Measurements from ENCODE around the gene CCDC186.
"Not testable (repeated sequence)": the region's sequence is repeated elsewhere in the genome, so short reads cannot be mapped to it uniquely, and the experiment has no call there.

CCDC186 gene

DNA sequence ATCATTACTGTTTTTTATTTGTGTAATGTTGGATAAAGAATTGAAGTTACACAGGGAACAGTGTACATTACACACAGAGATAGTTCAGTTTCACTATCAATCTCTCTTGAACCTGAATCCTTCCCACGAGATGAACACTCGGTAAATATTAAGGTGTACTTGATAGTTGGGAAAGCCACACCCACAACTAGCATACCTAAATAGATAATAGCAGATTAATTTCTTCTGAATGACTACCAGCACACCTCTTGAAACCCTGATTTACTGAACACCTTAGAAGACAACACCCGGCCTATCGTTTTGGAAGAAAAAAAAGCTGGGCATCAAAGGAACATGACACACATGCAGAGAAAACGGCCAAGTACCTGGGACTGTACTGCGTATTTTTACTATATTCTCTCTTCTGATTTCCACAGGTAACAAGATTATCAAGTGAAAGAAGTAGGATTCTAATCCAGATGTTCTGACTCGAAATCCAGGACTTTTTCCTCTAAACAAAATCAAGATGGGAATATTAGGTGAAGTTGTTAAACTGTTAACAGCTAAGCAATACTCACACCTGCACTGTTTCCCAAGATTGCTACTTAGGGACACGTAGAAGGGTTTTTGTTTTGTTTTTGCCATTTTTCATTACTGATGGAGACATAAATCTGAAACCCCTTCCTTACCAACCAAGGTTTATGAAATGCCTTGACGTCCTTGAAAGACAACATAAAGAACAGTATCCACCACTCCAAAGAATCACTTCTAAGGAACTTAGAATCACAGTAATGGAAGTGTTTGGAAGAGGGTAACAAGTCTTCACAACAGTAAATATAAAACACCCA is 1.0 kb downstream of the CCDC186 start:
- ATAC-seq = no peak

DNA sequence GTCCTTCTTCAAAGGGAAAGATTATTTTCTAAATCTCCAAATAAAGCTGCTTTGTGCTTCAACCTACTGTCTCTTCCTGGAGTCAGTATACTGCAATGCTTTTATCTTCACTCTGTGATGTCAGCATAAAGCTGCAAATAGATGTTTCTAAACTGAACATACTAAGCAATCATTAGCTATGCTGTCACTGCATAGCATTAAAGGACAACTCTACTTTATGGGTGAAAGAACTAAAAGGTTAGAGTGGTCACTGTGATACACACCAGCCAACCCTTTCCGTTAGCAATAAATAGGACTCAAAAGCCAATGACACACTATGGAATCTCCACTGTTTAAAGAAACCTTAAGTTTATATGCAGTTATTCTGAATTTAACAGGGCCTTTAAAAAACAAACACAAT is 1.8 kb downstream of the CCDC186 start:
- ATAC-seq = no peak

DNA sequence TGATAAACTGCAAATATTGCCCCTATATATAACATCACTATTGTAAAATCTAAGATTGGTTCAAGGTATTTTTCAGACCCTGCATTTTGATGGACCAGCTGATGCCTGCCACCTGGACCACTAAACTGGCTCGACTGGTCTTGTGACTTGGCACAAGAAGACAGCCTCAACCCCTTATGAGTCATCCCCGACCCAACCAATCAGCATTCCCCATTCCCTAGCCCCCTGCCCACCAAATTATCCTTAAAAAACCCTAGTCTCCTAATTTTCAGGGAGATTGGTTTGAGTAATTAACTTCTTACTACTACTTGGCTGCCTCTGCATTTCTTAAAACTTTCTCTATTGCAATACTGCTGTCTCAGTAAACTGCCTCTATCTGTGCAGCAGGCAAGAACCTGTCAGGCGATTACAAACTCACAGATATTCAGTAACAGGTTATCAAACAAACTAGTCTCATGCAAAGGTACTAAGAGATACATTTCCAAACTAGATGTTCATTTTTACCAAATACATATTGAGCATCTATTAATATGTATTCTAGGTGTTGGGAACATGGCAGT is 5.5 kb downstream of the CCDC186 start:
- ATAC-seq = no peak

DNA sequence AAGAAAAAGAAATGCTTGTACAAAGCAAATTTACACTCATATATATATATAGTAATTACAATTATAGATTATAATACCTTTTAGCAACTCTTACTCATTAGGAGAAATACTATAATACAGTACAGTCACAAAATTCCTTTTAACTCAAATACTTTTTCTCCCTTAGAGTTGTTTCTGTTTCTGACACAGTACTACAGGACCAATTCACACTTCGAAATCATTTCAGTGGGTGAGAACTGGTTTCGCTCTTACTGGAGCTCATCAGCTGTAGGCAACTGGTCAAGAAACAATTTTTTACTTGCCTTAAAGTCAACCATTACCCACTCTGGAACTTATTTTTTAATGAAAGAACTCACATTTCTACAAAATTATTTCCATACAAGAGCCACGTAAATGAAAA is 6.0 kb downstream of the CCDC186 start:
- peak; percentile 53 to 66 for ATAC-seq

DNA sequence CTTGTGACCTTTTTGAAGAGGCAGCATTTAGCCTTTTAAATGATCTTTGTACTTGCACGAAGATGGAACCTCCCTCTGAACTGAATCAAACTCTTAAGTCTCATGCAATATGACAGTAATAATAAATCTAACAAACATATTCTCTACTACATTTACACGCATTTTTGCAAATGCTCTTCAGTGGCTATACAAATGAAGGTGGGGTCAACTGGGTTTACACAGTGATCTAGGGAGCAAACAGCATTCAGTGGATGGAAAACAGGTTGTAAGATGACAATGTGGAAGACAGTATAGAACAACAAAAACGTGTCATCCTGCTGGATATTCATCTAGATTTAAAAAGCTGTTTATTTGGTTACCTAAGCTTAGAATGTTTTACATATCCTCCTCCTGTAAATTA is 7.5 kb downstream of the CCDC186 start:
- ATAC-seq = no peak

DNA sequence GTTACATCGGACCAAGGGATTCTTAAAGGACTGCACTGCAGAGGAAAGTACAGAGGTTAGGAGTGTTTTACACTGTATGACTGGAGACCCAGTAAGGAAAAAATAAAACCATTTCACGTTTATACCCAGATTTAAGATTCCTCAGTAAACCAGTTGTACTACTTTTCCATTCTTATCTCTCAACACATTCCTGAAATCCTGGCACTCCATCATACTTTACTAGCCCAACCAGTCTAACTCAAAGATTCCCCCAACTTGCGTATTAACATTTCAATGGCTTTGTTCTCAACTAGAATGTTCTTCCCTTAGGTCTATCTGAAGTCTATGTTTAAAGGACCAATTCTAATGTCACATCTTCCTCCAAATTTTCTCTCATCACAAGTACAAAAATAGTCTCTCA is 8.0 kb downstream of the CCDC186 start:
- ATAC-seq = no peak

DNA sequence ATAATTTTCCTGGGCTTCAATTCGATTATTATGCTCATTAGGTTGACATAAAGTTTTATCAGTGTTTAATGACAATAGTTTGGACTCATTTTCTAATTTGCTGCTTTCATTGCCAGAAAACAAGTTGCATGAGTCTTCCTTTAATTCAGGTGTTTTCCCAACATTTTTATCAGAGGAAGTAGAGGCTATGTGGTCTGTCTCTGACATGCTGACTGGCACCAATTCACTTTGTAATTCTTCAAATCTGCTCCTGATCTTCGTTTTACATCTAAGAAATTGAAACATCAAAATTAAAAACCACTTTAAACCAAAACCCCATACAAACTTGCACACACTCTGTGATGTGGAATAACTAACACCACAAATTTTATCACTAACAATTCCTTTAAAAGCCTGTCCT is 10.9 kb downstream of the CCDC186 start:
- no peak for ATAC-seq

DNA sequence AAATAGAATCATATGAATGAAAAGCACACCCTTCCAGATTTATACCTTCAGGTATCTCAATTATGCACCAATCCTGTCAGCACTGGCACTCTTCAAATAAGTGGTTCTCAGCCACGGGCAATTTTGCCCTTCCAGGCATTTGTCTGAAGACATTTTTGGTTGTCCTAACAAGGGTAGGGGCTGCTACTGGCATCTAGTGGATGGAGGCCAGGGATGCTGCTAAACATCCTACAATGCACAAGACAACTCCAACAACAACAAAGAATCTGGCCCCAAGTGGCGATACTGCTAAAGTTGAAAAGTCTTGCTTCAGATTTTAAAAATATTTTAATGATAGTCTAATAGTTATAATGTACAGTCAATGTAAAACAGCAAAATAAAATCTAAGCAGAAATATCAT is 16.1 kb downstream of the CCDC186 start:
- no peak for ATAC-seq

DNA sequence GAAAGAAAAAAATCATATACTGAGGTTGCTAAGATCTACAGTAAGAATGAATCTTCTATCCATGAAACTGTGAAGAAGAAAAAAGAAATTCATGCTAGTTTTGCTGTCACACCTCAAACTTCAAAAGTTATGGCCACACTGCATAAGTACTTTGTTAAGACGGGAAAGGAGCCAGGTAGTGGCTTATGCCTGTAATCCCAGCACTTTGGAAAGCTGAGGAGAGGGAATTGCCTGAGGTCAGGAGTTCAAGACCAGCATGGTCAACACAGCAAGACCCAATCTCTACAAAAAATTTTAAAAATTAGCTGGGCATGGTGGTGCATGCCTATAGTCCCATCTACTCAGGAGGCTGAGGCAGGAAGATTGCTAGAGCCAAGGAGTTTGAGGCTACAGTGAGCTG is 22.1 kb downstream of the CCDC186 start:
- no peak for ATAC-seq

DNA sequence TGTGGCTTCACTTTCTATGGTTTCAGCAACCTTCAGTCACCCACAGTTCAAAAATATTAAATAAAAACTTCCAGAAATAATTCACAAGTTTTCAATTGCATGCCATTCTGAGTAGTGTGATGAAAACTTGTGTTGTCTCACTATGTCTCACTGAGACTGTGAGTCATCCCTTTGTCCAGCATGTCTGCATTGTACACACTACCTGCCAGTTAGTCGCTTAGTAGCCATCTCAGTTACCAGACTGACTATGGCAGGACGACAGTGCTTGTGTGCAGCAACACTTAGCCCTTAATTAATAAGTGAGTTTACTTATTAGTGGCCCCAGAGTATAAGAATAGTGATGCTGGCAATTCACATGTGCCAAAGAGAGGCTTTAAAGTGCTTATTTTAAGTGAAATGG is 22.5 kb downstream of the CCDC186 start:
- ATAC-seq = no peak

DNA sequence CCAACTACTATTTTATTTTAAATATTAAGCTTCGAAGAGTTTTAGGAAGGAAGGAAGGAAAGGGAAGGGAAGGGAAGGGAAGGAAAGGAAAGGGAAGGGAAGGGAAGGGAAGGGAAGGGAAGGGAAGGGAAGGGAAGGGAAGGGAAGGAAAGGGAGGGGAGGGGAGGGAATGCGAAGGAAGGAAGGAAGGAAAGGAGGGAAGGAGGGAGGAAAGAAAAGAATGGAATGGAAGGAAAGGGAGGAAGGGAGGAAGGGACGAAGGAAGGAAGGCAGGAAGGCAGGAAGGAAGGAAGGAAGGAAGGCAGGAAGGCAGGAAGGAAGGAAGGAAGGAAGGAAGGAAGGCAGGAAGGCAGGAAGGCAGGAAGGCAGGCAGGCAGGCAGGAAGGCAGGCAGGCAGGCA is 24.5 kb downstream of the CCDC186 start:
- not testable (repeated sequence) for ATAC-seq

DNA sequence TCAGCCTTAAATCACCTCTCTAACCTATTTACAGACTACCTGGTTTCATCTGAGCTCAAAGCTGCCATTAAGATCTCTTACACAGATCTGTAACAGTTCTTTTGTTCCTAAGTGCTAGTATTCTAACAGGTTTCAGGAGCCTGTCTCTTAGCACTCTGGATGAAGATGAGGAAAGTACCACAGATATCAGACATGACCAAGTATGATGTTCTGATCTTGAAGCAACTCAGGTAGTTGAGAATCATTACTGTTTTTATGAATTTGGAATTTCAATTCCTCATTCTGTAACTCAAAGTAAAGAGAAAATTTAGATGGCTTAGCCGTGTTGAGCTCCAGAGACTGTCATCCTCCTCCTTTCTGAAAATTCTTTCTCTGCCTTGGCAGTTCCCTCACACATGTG is 30.8 kb downstream of the CCDC186 start:
- no peak for ATAC-seq

DNA sequence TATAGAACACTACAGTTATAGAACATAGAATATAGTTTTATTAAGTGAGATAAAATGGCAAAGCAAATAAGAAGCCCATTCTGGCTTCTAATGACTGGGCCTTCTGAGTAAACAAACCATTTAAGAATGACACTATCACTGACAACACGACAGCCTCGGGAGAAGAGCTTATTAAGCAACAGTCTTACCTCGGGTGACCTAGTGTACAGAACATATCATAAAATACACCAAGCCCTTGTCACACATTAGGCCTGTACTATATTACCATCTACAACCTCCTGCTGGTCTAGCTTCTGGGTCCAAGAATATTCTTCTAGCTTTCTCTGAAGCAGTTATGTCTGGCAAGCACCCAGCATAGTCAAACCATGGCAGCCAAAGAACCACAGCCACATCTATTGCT is 32.0 kb downstream of the CCDC186 start:
- ATAC-seq = no peak

DNA sequence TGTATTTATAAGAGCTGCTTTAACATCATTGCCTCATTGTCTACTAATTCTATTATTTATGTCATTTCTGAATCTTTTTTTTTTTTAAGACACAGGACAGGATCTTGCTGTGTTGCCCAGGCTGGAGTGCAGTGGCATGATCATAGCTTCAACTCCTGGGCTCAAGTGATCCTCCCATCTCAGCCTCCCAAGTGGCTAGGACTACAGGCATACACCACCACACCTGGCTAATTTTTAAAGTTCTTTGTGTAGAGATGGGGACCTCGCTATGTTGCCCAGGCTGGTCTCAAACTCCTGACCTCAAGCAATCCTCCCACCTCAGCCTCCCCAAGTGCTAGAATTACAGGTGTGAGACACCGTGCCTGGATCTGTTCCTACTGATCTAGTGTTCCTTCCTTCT is 33.2 kb downstream of the CCDC186 start:
- ATAC-seq = not testable (repeated sequence)

DNA sequence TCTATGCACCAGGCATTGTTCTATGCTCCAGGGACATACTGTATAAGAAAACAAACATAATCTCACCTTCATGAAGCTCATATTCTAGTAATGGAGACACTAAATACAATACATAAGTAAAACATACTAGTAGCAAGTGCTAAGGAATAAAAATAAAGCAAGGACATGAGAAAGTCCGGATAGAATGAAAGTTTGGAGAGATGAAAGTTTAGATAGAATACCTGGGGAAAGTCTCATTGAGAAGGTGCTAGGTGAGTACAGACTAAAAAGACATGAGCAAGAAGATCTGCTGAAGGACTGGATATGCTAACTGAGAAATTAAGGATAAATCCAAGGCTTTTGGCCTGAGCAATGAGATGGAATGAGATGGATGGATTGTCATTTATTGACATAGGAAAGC is 34.0 kb downstream of the CCDC186 start:
- ATAC-seq = no peak

DNA sequence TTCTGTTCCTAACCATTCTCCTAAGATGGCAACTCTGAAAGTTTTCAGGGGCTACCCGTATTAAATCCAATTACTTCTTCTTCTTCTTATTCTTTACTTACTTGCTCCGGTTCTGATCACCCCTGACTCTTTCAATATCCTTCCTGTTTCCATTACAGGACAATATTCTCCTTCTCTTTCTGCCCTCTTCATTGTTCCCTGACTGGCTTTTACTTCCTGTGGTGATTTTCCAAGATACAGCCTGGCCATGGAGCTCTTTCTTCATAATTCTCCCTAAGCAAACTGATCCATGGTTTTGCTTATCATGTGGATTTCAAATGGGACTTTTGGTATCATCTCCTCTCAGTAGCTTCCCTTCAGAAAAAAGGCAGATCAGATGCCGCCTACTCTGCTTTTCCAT is 35.4 kb downstream of the CCDC186 start:
- ATAC-seq = no peak

DNA sequence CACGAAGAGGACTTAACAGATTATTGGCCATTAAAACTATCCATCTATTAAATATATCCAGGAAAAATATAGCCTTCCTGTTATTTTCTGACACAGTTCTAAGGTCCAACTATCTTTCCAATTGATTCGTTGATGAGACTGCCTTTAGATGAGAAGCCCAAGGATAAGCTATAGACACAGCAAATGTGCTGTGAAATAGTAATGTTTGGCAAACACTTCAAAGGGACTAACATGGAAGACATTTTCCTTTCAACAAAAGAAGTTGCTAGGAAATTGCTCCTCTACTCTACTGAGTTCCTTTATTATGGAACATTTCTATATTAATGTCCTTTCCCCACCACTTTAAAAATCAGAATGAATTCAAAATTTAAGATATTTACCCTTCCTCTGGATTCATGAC is 38.5 kb downstream of the CCDC186 start:
- no peak for ATAC-seq

DNA sequence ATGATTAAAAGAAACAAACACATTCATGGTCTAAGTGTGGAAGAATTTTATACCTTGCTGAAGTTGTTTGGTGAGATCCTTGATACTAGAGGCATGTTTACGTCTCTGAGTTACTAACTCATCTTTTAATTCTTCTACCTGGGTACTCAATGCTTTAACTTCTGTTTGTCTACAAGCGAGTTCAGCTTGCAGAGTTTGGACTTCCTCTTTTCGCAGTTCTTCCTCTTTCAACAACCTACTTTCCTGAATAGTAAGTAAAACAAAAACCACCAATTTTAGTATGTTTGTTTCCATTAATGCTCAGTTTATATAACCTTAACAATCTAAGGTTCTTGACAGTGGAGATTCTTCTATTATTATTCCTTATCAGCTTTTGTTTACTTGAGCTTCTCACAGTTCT is 42.9 kb downstream of the CCDC186 start:
- ATAC-seq = no peak

DNA sequence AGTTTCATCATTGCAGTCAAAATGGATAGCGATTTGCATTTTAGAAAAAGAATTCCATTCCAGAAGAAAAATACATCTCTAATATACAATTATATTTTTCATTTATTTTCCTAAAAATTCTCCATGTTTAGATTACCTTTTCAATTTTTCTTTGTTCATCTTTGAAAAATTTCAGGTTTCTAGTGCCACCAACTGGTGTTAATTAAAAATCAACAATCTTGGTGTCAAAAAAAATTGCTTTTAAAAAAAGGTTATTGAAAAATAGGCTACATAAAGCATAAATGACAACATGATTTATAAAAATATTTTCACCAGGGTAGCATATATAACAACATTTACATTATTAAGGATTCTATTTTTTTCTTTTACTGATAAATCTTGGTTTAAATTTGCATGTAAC is 53.0 kb downstream of the CCDC186 start:
- ATAC-seq = no peak

DNA sequence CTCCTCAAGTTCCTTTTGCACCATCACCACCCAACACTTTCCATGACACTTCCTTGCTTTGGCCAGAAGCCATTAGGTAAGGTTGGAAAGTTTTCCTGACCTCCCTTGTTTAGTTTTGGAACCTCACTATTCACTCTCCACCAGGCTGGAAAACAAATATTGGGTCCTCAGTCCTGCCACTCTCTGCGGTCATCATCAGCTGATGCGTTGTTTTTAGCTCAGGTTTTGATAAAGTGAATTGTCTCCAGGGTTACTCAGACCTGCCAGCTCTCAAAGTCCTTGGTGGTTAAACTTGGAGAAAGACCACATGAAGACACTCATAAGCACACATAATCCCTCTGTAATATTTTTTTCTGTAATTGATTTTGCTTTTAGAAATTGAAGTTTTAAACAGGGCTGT is 55.5 kb downstream of the CCDC186 start:
- no peak for ATAC-seq

DNA sequence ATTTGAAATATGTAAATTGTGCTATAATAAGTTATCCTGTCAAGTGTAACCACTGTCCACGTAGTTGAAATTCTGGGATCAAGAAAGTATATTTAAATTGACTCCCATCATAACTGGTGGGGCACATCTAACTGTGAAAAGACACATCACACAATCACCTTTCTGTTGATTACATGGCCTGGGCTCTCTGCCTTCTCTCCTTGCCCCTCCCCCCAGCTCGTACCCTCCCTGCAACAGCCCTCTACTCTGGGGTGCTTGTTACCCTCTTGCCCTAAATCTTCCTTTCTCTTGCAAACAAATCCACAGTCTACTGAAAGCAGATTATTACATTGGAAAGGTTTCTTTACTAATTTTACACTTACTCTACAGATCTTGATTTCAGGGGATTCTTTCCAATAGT is 56.3 kb downstream of the CCDC186 start:
- ATAC-seq = no peak

DNA sequence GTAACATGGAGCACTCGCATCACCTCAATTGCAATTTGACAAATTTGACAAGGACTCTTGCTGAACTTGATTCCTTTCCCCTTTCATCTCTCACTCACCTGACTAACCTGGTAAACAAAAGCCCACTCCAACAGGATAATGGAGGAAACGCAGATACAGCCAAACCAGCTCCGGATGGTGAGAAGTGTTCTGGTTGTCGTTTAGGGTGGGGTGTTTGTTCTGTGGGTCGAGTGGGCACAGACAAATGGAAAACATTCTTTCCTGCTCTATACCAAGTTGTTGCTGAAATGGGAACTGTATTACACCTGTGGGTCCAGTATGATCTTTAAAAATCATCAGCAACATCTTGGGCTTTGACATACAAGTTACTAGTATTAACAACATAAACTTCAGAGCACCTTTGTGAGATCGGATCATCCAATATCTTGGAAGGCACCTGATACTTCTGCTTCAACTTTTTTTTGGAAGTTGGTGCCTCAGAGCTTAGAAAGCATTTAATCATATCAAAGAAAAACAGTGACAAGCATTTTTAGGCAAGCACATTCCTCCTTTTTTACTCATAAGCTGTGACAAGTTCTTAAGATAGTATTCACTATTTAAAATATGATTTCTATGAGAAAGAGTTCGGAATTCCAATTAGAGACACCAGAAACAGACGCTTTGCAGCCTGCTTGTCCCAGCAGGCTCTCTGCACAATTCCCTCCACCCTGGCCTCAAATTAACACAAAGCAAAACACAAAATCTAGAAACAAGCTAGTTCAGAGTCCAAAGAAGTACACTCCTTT is 58.1 kb downstream of the CCDC186 start:
- no peak for ATAC-seq

DNA sequence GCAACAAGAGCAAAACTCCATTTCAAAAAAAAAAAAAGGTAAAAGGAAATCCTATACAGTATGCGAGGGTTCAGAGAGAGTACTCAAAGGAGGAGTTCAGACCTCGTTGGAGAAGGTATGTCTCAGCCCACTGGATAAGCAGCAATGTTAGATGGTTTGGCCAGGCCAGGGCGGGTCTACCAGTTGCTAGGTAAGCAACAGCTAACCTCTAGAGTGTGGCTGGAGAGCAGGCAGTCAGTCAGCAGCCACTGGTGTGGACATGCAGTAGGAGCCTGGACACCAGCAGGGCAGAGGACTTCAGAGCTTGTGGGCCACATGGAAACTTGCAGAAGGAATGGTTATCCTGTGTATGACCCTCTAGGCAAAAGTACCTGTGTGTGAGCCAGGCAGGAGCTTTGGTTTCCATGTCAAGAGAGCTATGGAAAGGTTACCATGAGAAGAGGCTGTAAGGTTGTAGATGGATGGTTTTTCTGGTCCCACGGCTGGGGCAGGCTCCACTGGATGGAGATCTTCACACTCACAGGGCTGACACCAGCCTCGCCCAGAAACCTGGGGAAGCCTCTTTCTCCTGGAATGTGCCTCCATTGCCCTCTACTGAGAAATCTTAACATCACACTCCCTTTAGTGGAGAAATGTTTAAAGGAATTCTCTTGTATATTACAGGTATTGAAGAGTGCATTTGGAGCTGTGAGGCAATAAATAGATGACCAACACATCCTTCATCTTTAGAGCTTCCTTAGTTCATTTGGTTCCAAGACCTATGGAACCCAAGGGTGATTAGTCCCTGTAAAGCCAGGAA is 63.6 kb downstream of the CCDC186 start:
- ATAC-seq = no peak

Measured in activated CD4-positive, CD25-positive, alpha-beta regulatory T cell treated with anti-CD3 and anti-CD28 coated beads, Interleukin-2, amount 50 U/mL, for 24 hours (primary cell).